ENCODE results near the gene ATRAID.
A peak's percentile ranks its signal among the peaks of the same experiment; 100 is the strongest.

Gene ATRAID

DNA sequence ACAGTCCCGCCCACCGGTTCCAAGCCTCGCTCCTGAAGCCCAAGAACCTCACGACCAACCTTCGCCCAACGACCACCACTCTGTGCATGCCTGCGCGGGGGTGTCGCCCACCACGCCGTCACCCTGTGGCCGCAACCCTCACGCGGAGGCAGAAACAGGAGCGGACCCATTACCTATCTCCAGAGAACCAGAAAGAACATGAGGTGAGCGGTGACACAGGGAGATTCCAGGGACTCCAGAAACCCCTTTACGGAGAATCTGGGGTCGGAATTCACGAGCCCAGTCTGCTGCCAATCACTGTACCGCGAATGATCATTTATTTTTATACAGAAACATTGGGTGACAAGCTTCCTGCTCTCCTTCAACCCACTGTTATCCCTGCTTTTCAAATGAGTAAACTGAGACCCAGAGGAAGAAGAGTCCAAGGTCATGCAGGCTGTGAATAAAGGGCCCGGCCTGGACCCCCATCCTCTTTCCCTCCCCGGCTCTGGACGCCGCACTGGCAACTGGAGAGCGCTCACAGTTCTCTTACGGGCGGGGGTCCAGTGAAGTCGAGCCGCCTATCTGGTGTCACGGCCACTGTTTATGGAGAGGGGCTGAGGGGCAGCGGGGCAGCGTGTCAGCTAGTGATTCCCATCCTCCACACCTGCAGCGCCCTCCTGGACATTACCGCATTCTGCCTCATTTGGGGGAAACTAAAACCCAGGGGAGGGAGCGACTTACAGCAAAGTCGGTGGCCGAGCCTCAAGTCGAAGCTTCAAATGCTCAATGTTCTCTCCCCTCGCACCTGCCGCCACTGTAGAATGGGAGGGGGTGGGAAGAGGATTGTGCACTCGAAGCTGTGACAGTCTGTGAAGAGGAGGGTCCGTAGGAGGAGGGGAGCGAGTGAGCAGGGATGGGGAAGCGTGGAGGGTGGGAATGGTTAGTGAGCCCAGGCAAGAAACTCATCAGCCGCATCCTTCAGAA, 51.7 kb downstream of the ATRAID start:
- TF ChIP-seq, protein P1, sequence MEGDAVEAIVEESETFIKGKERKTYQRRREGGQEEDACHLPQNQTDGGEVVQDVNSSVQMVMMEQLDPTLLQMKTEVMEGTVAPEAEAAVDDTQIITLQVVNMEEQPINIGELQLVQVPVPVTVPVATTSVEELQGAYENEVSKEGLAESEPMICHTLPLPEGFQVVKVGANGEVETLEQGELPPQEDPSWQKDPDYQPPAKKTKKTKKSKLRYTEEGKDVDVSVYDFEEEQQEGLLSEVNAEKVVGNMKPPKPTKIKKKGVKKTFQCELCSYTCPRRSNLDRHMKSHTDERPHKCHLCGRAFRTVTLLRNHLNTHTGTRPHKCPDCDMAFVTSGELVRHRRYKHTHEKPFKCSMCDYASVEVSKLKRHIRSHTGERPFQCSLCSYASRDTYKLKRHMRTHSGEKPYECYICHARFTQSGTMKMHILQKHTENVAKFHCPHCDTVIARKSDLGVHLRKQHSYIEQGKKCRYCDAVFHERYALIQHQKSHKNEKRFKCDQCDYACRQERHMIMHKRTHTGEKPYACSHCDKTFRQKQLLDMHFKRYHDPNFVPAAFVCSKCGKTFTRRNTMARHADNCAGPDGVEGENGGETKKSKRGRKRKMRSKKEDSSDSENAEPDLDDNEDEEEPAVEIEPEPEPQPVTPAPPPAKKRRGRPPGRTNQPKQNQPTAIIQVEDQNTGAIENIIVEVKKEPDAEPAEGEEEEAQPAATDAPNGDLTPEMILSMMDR (IDR thresholded peaks at IDR 0.05; ENCODE audit: low read depth, low read length), result no peak
- H3K9me3 ChIP-seq, result peaks cover 6% of the 10 kb centered on the region
- peaks cover 57% of the 10 kb centered on the region for H3K27me3 ChIP-seq
- no peak for DNase-seq
- peak overlapping the region; percentile 66 for H3K4me3 ChIP-seq (ENCODE audit: low read depth, low read length)
- peaks cover 8% of the 10 kb centered on the region for H3K4me1 ChIP-seq
- H3K36me3 ChIP-seq, result no peaks in the 10 kb centered on the region; the same call in 1 of the 2 replicates

DNA sequence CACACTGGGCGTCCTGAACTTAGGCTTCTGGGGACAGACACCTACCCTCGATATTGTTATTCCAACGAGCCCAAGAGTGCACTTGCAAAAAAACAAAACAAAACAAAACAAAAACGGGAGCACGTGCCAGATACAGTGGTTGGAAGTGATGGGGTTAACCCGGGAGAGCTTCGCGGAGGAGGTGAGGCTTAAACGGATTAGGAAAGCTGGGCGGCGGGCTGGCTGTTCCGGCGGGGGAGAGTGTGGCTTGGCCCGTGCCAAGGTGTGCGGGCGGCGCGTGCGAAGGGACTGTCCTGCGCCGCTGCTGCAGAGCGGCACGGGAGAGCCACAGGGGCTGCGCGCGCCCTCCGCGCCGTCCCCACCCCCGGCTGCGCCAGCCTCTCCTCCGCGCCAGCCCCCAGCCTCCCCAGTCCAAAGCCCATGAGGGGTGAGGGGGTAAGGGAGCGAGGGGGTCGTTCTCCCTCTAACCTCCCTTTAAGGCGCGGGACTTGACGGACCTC, 52.5 kb downstream of the ATRAID start:
- Histone ChIP-seq H3K4me1 (peaks cover 8% of the 10 kb centered on the region), H3K9me3 (peaks cover 6% of the 10 kb centered on the region), H3K27me3 (peaks cover 57% of the 10 kb centered on the region), H3K4me3 (ENCODE audit: low read depth, low read length) (peak overlapping the region; percentile 66), H3K36me3 (no peaks in the 10 kb centered on the region; the same call in 1 of the 2 replicates)
- TF ChIP-seq, protein P1 (IDR thresholded peaks at IDR 0.05; ENCODE audit: low read depth, low read length), result no peak
- no peak for DNase-seq

DNA sequence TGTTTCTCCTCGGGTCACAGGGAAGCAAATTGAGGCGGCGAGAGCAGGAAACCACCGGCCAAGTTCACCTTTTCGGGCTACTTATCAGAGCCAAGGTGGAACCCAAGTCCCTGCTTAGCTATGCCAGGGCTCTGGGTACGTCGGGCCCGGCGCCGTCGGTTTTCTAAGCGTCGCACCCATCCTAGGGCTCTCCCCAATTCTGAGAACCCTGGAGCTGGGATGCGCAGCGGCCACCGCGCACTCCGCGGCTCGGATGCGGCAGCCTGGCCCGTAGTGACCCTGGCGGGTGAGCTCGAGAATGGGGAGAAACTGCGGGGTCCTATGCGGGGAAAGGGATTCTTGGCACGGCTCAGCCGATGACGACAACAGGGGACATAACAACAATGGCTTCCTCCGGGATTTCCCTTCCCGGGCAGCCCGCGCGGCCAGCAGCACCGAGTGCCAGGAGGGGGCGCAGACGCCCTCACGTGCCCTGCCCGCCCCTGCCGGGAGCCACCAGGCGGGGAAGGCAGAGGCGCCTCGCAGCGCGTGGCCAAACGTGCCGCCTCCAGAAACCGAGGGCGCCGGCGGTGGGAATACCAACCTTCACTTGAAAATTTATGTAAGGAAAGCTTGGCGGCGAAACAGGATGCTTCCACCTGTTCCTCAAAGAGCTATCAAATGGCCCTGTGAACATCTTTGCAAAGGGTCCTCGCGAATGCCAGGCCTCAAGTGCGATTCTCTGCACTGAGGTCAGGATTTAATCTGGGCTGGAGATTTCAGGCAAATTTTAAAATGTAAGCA, 53.1 kb downstream of the ATRAID start:
- Histone ChIP-seq H3K4me3 (ENCODE audit: low read depth, low read length) (peak overlapping the region; percentile 66), H3K36me3 (no peaks in the 10 kb centered on the region; the same call in 1 of the 2 replicates), H3K9me3 (peaks cover 6% of the 10 kb centered on the region), H3K27me3 (peaks cover 57% of the 10 kb centered on the region), H3K4me1 (peaks cover 8% of the 10 kb centered on the region)
- DNase-seq, result peak; percentile 90
- TF ChIP-seq, protein P1 (IDR thresholded peaks at IDR 0.05; ENCODE audit: low read depth, low read length), result peak; percentile 72

DNA sequence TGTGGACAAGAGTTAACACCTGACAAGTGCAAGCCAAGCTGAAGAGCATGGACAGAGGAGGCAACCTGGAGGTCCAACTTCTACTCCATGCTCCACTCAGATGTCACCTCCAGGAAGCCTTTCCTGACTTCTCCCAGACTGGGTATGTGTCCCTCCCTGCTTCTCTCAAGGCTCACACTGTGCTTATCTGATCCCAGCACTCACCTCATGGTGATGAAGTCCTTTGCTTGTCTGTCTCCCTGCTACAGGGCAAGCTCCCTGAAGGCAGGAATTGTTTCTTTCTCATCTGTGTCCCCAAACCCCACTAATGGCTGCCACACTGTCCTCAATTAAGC, 53.7 kb downstream of the ATRAID start:
- peaks cover 6% of the 10 kb centered on the region for H3K9me3 ChIP-seq
- DNase-seq, result no peak
- peaks cover 8% of the 10 kb centered on the region for H3K4me1 ChIP-seq
- peaks cover 53% of the 10 kb centered on the region for H3K27me3 ChIP-seq
- H3K36me3 ChIP-seq, result no peaks in the 10 kb centered on the region; the same call in 1 of the 2 replicates
- TF ChIP-seq, protein P1 (IDR thresholded peaks at IDR 0.05; ENCODE audit: low read depth, low read length), result no peak
- no peak overlapping the region for H3K4me3 ChIP-seq (ENCODE audit: low read depth, low read length)

Data from BE2C (cell line).